Stimulated activated effector memory CD8-positive, alpha-beta T cell treated with anti-CD3 and anti-CD28 coated beads, Interleukin-12 subunit alpha, Interleukin-12 subunit beta, amount 100 ng/mL, for 72 hours (primary cell): ENCODE data around the gene ATP10A.

Source experiments
- ATAC-seq: fragments of 150-1000 bp; cut with Tn5 transposase; 2 replicates; pipeline ENCODE4 v1.10.0; 2021
- DNase-seq, 2 donors: peaks; one replicate each; pipeline ENCODE4 v3.0.0; 2021 to 2022; ENCODE audit warnings: low spot score in 2 of 2
- H3K27ac Mint-ChIP-seq: one replicate; pipeline ENCODE4 v1.8.0; 2022; ENCODE audit warnings: mild to moderate bottlenecking, mixed read lengths
- H3K36me3 Mint-ChIP-seq: one replicate; pipeline ENCODE4 v1.8.0; 2022; ENCODE audit warnings: mild to moderate bottlenecking, mixed read lengths
- H3K4me1 Mint-ChIP-seq: one replicate; pipeline ENCODE4 v1.8.0; 2022; ENCODE audit warnings: mixed read lengths
- H3K4me3 Mint-ChIP-seq: one replicate; pipeline ENCODE4 v1.8.0; 2022; ENCODE audit warnings: mild to moderate bottlenecking, mixed read lengths
- H3K9me3 Mint-ChIP-seq: one replicate; pipeline ENCODE4 v1.8.0; 2022; ENCODE audit warnings: mixed read lengths

The ATP10A gene

GRCh38 chr15:25863111-25863967, at the start of gene ATP10A:
Gene ATP10A (minus strand): TSS chr15:25863327. CDS start chr15:25863096, 231 bp downstream.
- H3K4me3 Mint-ChIP-seq: peak within 1 kb of the TSS; percentile 88
- DNase-seq (peak; percentile 22 to 67), ATAC-seq (peak; percentile 6)
- peaks cover 36% of the 10 kb centered on the region for H3K4me1 Mint-ChIP-seq
- peak within 1 kb of the TSS; percentile 87 for H3K27ac Mint-ChIP-seq
- H3K9me3 Mint-ChIP-seq: no peaks in the 10 kb centered on the region
- no peaks in the 10 kb centered on the region for H3K36me3 Mint-ChIP-seq

GRCh38 chr15:25912035-25912434, 48.9 kb upstream of the ATP10A start:
- H3K9me3 Mint-ChIP-seq: no peaks in the 10 kb centered on the region
- no peaks in the 10 kb centered on the region for H3K4me1 Mint-ChIP-seq
- no peaks in the 10 kb centered on the region for H3K36me3 Mint-ChIP-seq
- no peak overlapping the region for H3K4me3 Mint-ChIP-seq
- H3K27ac Mint-ChIP-seq: no peak overlapping the region
- ATAC-seq (no peak), DNase-seq (no peak)

GRCh38 chr15:25910832-25911231, 47.7 kb upstream of the ATP10A start:
- H3K9me3 Mint-ChIP-seq: no peaks in the 10 kb centered on the region
- no peak overlapping the region for H3K4me3 Mint-ChIP-seq
- H3K36me3 Mint-ChIP-seq: no peaks in the 10 kb centered on the region
- no peak overlapping the region for H3K27ac Mint-ChIP-seq
- no peaks in the 10 kb centered on the region for H3K4me1 Mint-ChIP-seq
- no peak for ATAC-seq
- DNase-seq: no peak

GRCh38 chr15:25909806-25910205, 46.7 kb upstream of the ATP10A start:
- Mint-ChIP-seq H3K27ac (no peak overlapping the region), H3K36me3 (no peaks in the 10 kb centered on the region), H3K9me3 (no peaks in the 10 kb centered on the region), H3K4me1 (no peaks in the 10 kb centered on the region), H3K4me3 (no peak overlapping the region)
- no peak for DNase-seq
- no peak for ATAC-seq

- ATAC-seq (no peak), DNase-seq (no peak)
- Mint-ChIP-seq H3K9me3 (no peaks in the 10 kb centered on the region), H3K4me3 (no peak overlapping the region), H3K4me1 (no peaks in the 10 kb centered on the region), H3K27ac (no peak overlapping the region), H3K36me3 (no peaks in the 10 kb centered on the region)
These were observed 46.2 kb upstream of the ATP10A start for GRCh38 chr15:25909325-25909724.

- H3K27ac Mint-ChIP-seq: no peak overlapping the region
- no peaks in the 10 kb centered on the region for H3K9me3 Mint-ChIP-seq
- ATAC-seq (peak; percentile 74), DNase-seq (no peak)
- no peaks in the 10 kb centered on the region for H3K36me3 Mint-ChIP-seq
- peaks cover 17% of the 10 kb centered on the region for H3K4me1 Mint-ChIP-seq
- H3K4me3 Mint-ChIP-seq: no peak overlapping the region
These were observed 42.0 kb upstream of the ATP10A start for GRCh38 chr15:25905140-25905539.

GRCh38 chr15:25903024-25903581, 40.0 kb upstream of the ATP10A start:
- Mint-ChIP-seq H3K36me3 (no peaks in the 10 kb centered on the region), H3K4me3 (no peak overlapping the region), H3K27ac (peak overlapping the region; percentile 35), H3K4me1 (peaks cover 17% of the 10 kb centered on the region), H3K9me3 (no peaks in the 10 kb centered on the region)
- no peak for DNase-seq
- peak; percentile 15 for ATAC-seq

- Mint-ChIP-seq H3K4me1 (peaks cover 17% of the 10 kb centered on the region), H3K4me3 (no peak overlapping the region), H3K27ac (no peak overlapping the region), H3K36me3 (no peaks in the 10 kb centered on the region), H3K9me3 (no peaks in the 10 kb centered on the region)
- no peak for ATAC-seq
- no peak for DNase-seq
These were observed 38.9 kb upstream of the ATP10A start for GRCh38 chr15:25901811-25902605.

- no peak for ATAC-seq
- Mint-ChIP-seq H3K9me3 (no peaks in the 10 kb centered on the region), H3K27ac (no peak overlapping the region), H3K4me3 (no peak overlapping the region), H3K36me3 (no peaks in the 10 kb centered on the region), H3K4me1 (peaks cover 17% of the 10 kb centered on the region)
- no peak for DNase-seq
These were observed 37.8 kb upstream of the ATP10A start for GRCh38 chr15:25900901-25901300.

- H3K4me1 Mint-ChIP-seq: peaks cover 17% of the 10 kb centered on the region
- no peaks in the 10 kb centered on the region for H3K9me3 Mint-ChIP-seq
- H3K36me3 Mint-ChIP-seq: no peaks in the 10 kb centered on the region
- H3K4me3 Mint-ChIP-seq: no peak overlapping the region
- DNase-seq (no peak), ATAC-seq (no peak)
- H3K27ac Mint-ChIP-seq: no peak overlapping the region
These were observed 37.3 kb upstream of the ATP10A start for GRCh38 chr15:25900431-25900830.

- Mint-ChIP-seq H3K36me3 (no peaks in the 10 kb centered on the region), H3K4me3 (no peak overlapping the region), H3K27ac (no peak overlapping the region), H3K9me3 (no peaks in the 10 kb centered on the region), H3K4me1 (peaks cover 17% of the 10 kb centered on the region)
- ATAC-seq: no peak
- DNase-seq: no peak
These were observed 36.7 kb upstream of the ATP10A start for GRCh38 chr15:25899870-25900269.

- DNase-seq (no peak), ATAC-seq (peak; percentile 40)
- peaks cover 1% of the 10 kb centered on the region for H3K4me1 Mint-ChIP-seq
- H3K36me3 Mint-ChIP-seq: no peaks in the 10 kb centered on the region
- no peaks in the 10 kb centered on the region for H3K9me3 Mint-ChIP-seq
- H3K27ac Mint-ChIP-seq: peak overlapping the region; percentile 40
- H3K4me3 Mint-ChIP-seq: no peak overlapping the region
These were observed 34.5 kb upstream of the ATP10A start for GRCh38 chr15:25897658-25898057.

- no peak for ATAC-seq
- Mint-ChIP-seq H3K9me3 (no peaks in the 10 kb centered on the region), H3K36me3 (no peaks in the 10 kb centered on the region), H3K4me3 (no peak overlapping the region), H3K27ac (no peak overlapping the region), H3K4me1 (no peaks in the 10 kb centered on the region)
- DNase-seq: no peak
These were observed 31.3 kb upstream of the ATP10A start for GRCh38 chr15:25894371-25894902.

GRCh38 chr15:25893596-25893995, 30.5 kb upstream of the ATP10A start:
- H3K36me3 Mint-ChIP-seq: no peaks in the 10 kb centered on the region
- H3K4me1 Mint-ChIP-seq: no peaks in the 10 kb centered on the region
- no peak for ATAC-seq
- DNase-seq: no peak
- H3K4me3 Mint-ChIP-seq: no peak overlapping the region
- no peak overlapping the region for H3K27ac Mint-ChIP-seq
- H3K9me3 Mint-ChIP-seq: no peaks in the 10 kb centered on the region

- Mint-ChIP-seq H3K36me3 (no peaks in the 10 kb centered on the region), H3K27ac (no peak overlapping the region), H3K4me1 (no peaks in the 10 kb centered on the region), H3K9me3 (no peaks in the 10 kb centered on the region), H3K4me3 (no peak overlapping the region)
- DNase-seq: no peak
- ATAC-seq: no peak
These were observed 29.0 kb upstream of the ATP10A start for GRCh38 chr15:25892126-25892525.
